HepG2 (cell line): ENCODE measurements around the gene FIBCD1. TPM values are rescaled to one million over a fixed set of nuclear protein-coding genes. Genes with fewer than 3 reads are reported as not detected.
A peak's percentile ranks its signal among the peaks of the same experiment; 100 is the strongest.

ENCODE experiments used
- ATAC-seq: fragments of 200-7000 bp; cut with Tn5 transposase; 3 replicates; pipeline ENCODE4 v1.9.1; 2020; ENCODE audit warnings: mild to moderate bottlenecking, moderate library complexity
- BruUV-seq: library from RNA; stranded (reverse); fragments of 400-500 nt; replicated peaks from 2 replicates; lab custom pipeline; 2021; lab: Mats Ljungman, UMichigan
- CTCF ChIA-PET: fragments of 300-600 bp; formaldehyde crosslinking; extraction: SDS; loops from one replicate; lab custom pipeline; 2021; ENCODE audit warnings: low total read pairs, inconsistent platforms, low intra/inter-chr PET ratio; lab: Yijun Ruan, JAX
- POLR2A ChIA-PET: fragments of 350-600 bp; sonication (Branson Sonifier 250); formaldehyde crosslinking; loops from one replicate; lab custom pipeline; 2020; ENCODE audit warnings: antibody characterized with exemption, inconsistent platforms; lab: Yijun Ruan, JAX
- DNase-seq: peaks from one replicate; pipeline ENCODE4 v3.0.0-alpha.2; 2015; ENCODE audit warnings: low spot score
- FAIRE-seq: peaks from 3 replicates; lab custom pipeline; 2011; peaks lifted over from hg19 to GRCh38; lab: Jason Lieb, UNC
- H2AFZ ChIP-seq: one replicate; pipeline ENCODE4 v1.6.1; 2011; ENCODE audit warnings: low read length, inconsistent platforms
- H3K27ac ChIP-seq: fragments of 300-600 bp; 3 replicates; pipeline ENCODE4 v1.8.0; 2011; ENCODE audit warnings: mixed run types, mild to moderate bottlenecking, mixed read lengths, low read length, inconsistent platforms; ENCODE audit not compliant: insufficient read depth; ENCODE audit errors: extremely low read length
- H3K27me3 ChIP-seq, 2 experiments: fragments of 200-600 bp in 1 of 2; 2 replicates in 1 of 2; 3 replicates in 1 of 2; pipeline versions ENCODE4 v1.6.0 to v1.8.0; 2011; ENCODE audit warnings: low read length in 2 of 2, mild to moderate bottlenecking in 2 of 2, moderate library complexity in 2 of 2, inconsistent platforms in 1 of 2; ENCODE audit not compliant: insufficient read depth in 2 of 2, control insufficient read depth in 1 of 2
- H3K36me3 ChIP-seq, 2 experiments: fragments of 200-600 bp in 1 of 2; replicated peaks in 1 of 2; 2 replicates in 1 of 2; 3 replicates in 1 of 2; pipeline versions ENCODE4 v1.5.1 to v1.8.0; 2011; ENCODE audit warnings: low read length in 2 of 2, inconsistent platforms in 1 of 2; ENCODE audit not compliant: insufficient read depth in 2 of 2, control insufficient read depth in 1 of 2
- H3K4me1 ChIP-seq: 2 replicates; pipeline ENCODE4 v1.5.1; 2012; ENCODE audit warnings: low read length, inconsistent platforms; ENCODE audit not compliant: insufficient read depth
- H3K4me2 ChIP-seq: 2 replicates; pipeline ENCODE4 v1.6.0; 2011; ENCODE audit warnings: low read depth, low read length, inconsistent platforms
- H3K4me3 ChIP-seq, 3 experiments: fragments of 200-600 bp in 1 of 3; sonication (generic), shearing (Covaris generic) in 1 of 3; replicated peaks in 1 of 3; 2 replicates each; pipeline ENCODE4 v1.5.1; 2011 to 2016; ENCODE audit warnings: low read length in 3 of 3, inconsistent platforms in 2 of 3, low read depth in 2 of 3, mild to moderate bottlenecking in 2 of 3, control low read depth in 1 of 3, mixed read lengths in 1 of 3; ENCODE audit not compliant: insufficient read depth in 1 of 3
- H3K79me2 ChIP-seq: one replicate; pipeline ENCODE4 v1.6.1; 2011; ENCODE audit warnings: low read length, inconsistent platforms; ENCODE audit not compliant: insufficient read depth
- H3K9ac ChIP-seq: 2 replicates; pipeline ENCODE4 v1.6.0; 2011; ENCODE audit warnings: mild to moderate bottlenecking, low read depth, low read length, inconsistent platforms; ENCODE audit not compliant: insufficient read depth
- H3K9me3 ChIP-seq: 2 replicates; pipeline ENCODE4 v1.5.1; 2012; ENCODE audit warnings: mild to moderate bottlenecking, low read length
- H4K20me1 ChIP-seq: 2 replicates; pipeline ENCODE4 v1.6.0; 2011; ENCODE audit warnings: inconsistent platforms, mild to moderate bottlenecking, low read length, moderate library complexity; ENCODE audit not compliant: insufficient read depth
- ADNP ChIP-seq: sonication (generic); formaldehyde crosslinking; IDR thresholded peaks from 2 replicates; pipeline ENCODE4 v1.4.0; 2020; ENCODE audit warnings: missing genetic modification reagents
- CHD2 ChIP-seq: IDR thresholded peaks from 2 replicates; pipeline ENCODE4 v1.6.1; 2011; ENCODE audit warnings: low read depth, low read length, improper control_type of control experiment
- HDAC1 ChIP-seq: sonication (generic); formaldehyde crosslinking; IDR thresholded peaks from 2 replicates; pipeline ENCODE4 v1.5.1; 2020; ENCODE audit warnings: mild to moderate bottlenecking, missing genetic modification reagents
- HNF4A ChIP-seq: sonication (generic); formaldehyde crosslinking; IDR thresholded peaks from 2 replicates; pipeline ENCODE4 v1.4.0; 2020; ENCODE audit warnings: missing genetic modification reagents
- MTF2 ChIP-seq: sonication (generic); formaldehyde crosslinking; IDR thresholded peaks from 2 replicates; pipeline ENCODE4 v1.5.0; 2020; ENCODE audit warnings: missing genetic modification reagents, borderline replicate concordance
- NFRKB ChIP-seq: fragments of 450-650 bp; IDR thresholded peaks from 2 replicates; pipeline ENCODE4 v1.6.1; 2017
- NPAS2 ChIP-seq: sonication (generic); formaldehyde crosslinking; IDR thresholded peaks from 2 replicates; pipeline ENCODE4 v1.8.0; 2022; ENCODE audit warnings: mild to moderate bottlenecking, missing genetic modification reagents, borderline replicate concordance
- NR0B2 ChIP-seq: sonication (generic); formaldehyde crosslinking; IDR thresholded peaks from 2 replicates; pipeline ENCODE4 v1.4.0; 2020; ENCODE audit warnings: mild to moderate bottlenecking, missing genetic modification reagents
- PLRG1 ChIP-seq: fragments of 450-650 bp; conservative IDR thresholded peaks from 2 replicates; pipeline ENCODE4 v1.6.1; 2016
- RBM22 ChIP-seq: fragments of 200-400 bp; formaldehyde crosslinking; optimal IDR thresholded peaks from 2 replicates; pipeline ENCODE3; 2017; ENCODE audit warnings: mild to moderate bottlenecking, low read length, moderate library complexity
- SIX4 ChIP-seq: sonication (generic); formaldehyde crosslinking; IDR thresholded peaks from 2 replicates; pipeline ENCODE4 v1.4.0; 2020; ENCODE audit warnings: missing genetic modification reagents
- SMYD3 ChIP-seq: sonication (generic); formaldehyde crosslinking; IDR thresholded peaks from 2 replicates; pipeline ENCODE4 v1.8.1; 2023; ENCODE audit warnings: mild to moderate bottlenecking, missing genetic modification reagents
- TCF7L2 ChIP-seq: IDR thresholded peaks from 2 replicates; pipeline ENCODE4 v1.6.1; 2011; ENCODE audit warnings: mild to moderate bottlenecking, low read depth, low read length, moderate library complexity
- THAP11 ChIP-seq: IDR thresholded peaks from 2 replicates; pipeline ENCODE4 v1.6.1; 2016; ENCODE audit warnings: missing biosample characterization, missing genetic modification reagents
- ZNF121 ChIP-seq: sonication (generic); formaldehyde crosslinking; IDR thresholded peaks from 2 replicates; pipeline ENCODE4 v1.5.0; 2020; ENCODE audit warnings: mild to moderate bottlenecking, missing genetic modification reagents
- ZNF142 ChIP-seq: sonication (generic); formaldehyde crosslinking; IDR thresholded peaks from 2 replicates; pipeline ENCODE4 v1.4.0; 2020; ENCODE audit warnings: missing genetic modification reagents
- ZNF160 ChIP-seq: sonication (generic); formaldehyde crosslinking; IDR thresholded peaks from 2 replicates; pipeline ENCODE4 v1.8.0; 2022; ENCODE audit warnings: mild to moderate bottlenecking, inconsistent platforms, missing genetic modification reagents
- ZNF20 ChIP-seq: sonication (generic); formaldehyde crosslinking; IDR thresholded peaks from 2 replicates; pipeline ENCODE4 v1.4.0; 2020; ENCODE audit warnings: mild to moderate bottlenecking, moderate library complexity, missing genetic modification reagents
- ZNF629 ChIP-seq: sonication (generic); formaldehyde crosslinking; conservative IDR thresholded peaks from 2 replicates; pipeline ENCODE4 v1.5.0; 2020; ENCODE audit warnings: missing genetic modification reagents
- ZUFSP ChIP-seq: sonication (generic); formaldehyde crosslinking; IDR thresholded peaks from 2 replicates; pipeline ENCODE4 v1.9.0; 2021; ENCODE audit warnings: missing genetic modification reagents, mild to moderate bottlenecking, borderline replicate concordance
- WGBS: methylation state at CpG from one replicate; pipeline ENCODE4 v1.1.6; 2017; ENCODE audit warnings: low lambda C conversion rate; 5-methylcytosine and 5-hydroxymethylcytosine counted together
- in situ Hi-C: cut with HindIII; loops from 2 replicates; pipeline ENCODE4 v1.10.0; 2017; ENCODE audit warnings: low pct_unique_long_range_greater_than_20kb; ENCODE audit not compliant: extremely low pct_ligation_motif_present
- intact Hi-C: fragments of 100-400 bp; cut with micrococcal nuclease; formaldehyde crosslinking; loops from one replicate; pipeline ENCODE4 v1.10.0; 2022; ENCODE audit not compliant: unreplicated experiment
- polyA plus RNA-seq, 8 experiments: library from polyadenylated mRNA; depleted of rRNA in 3 of 8; stranded (reverse) in 7 of 8; unstranded in 1 of 8; fragments of >200 nt; fragmentation: Illumina TruSeq in 4 of 8; extraction: Trizol in 4 of 8; gene quantifications; 2 replicates each; pipeline versions ENCODE4 v1.2.1 to v1.2.3, GENCODE V29; 2011 to 2016; ENCODE audit warnings: low read depth in 4 of 8, missing spikeins in 1 of 8, mixed read lengths in 1 of 8; ENCODE audit not compliant: insufficient read depth in 1 of 8
- total RNA-seq, 5 experiments: library from RNA; depleted of rRNA; stranded (reverse); fragments of >200 nt; fragmentation: Illumina TruSeq; extraction: Trizol; gene quantifications; 2 replicates each; pipeline ENCODE4 v1.2.3, GENCODE V29; 2016; ENCODE audit warnings: low read depth in 1 of 5

The FIBCD1 gene
- total and polyA plus RNA-seq, 2 of the 13 experiments (the other 11 are each of a cell fraction or from before 2014, with no cell fraction given): 0.55 to 0.89 TPM

GRCh38 chr9:130985029-130985428 is 46.0 kb upstream of the FIBCD1 start:
- ChIA-PET POLR2A (no interaction called here), CTCF (no interaction called here)
- no peak overlapping the region for H3K4me3 ChIP-seq
- H3K4me1 ChIP-seq: no peaks in the 10 kb centered on the region
- no peaks in the 10 kb centered on the region for H3K79me2 ChIP-seq
- peaks cover 12 to 92% of the 10 kb centered on the region in 2 experiments; a peak in 4 of 5 replicates for H3K27me3 ChIP-seq
- H3K9ac ChIP-seq: no peak overlapping the region
- no peak for DNase-seq
- in situ Hi-C loops (no loop called here), intact Hi-C loops (loop anchor here (2.0 kb wide), 1 partner anchor 76 kb away; no protein-coding TSS in a partner anchor)
- no peak for FAIRE-seq
- no peaks in the 10 kb centered on the region for H4K20me1 ChIP-seq
- 4% methylated on average over 4 of the region's 6 CpGs for WGBS
- H2AFZ ChIP-seq: no peak overlapping the region
- no peak overlapping the region for H3K27ac ChIP-seq
- no peak overlapping the region for H3K4me2 ChIP-seq
- BruUV-seq: no TSS peak
- H3K9me3 ChIP-seq: no peaks in the 10 kb centered on the region
- ATAC-seq: no peak; the same call in 1 of the 3 replicates
- no peaks in the 10 kb centered on the region for H3K36me3 ChIP-seq
- TF ChIP-seq ZNF20: no peak
- TF ChIP-seq NFRKB: no peak
- TF ChIP-seq ZNF160 (CRISPR knock-in tag): no peak
- no peak for TF ChIP-seq SMYD3 (CRISPR knock-in tag)
- no peak for TF ChIP-seq CHD2
- 0 out of 2 replicates have a peak, but pooled peaks have one; percentile 68 for TF ChIP-seq ADNP (CRISPR knock-in tag)
- no peak for TF ChIP-seq RBM22
- no peak for TF ChIP-seq NPAS2
- no peak for TF ChIP-seq PLRG1
- peak; percentile 39 for TF ChIP-seq HNF4A (CRISPR knock-in tag)
- no peak for TF ChIP-seq ZNF142 (CRISPR knock-in tag)
- TF ChIP-seq MTF2 (CRISPR knock-in tag): no peak
- no peak for TF ChIP-seq HDAC1 (CRISPR knock-in tag)
- TF ChIP-seq THAP11 (CRISPR knock-in tag): no peak
- no peak for TF ChIP-seq TCF7L2
- 0 out of 2 replicates have a peak, but pooled peaks have one; percentile 39 for TF ChIP-seq ZNF121 (CRISPR knock-in tag)
- TF ChIP-seq SIX4 (CRISPR knock-in tag): no peak
- no peak for TF ChIP-seq ZUFSP (CRISPR knock-in tag)
- no peak for TF ChIP-seq NR0B2 (CRISPR knock-in tag)
- TF ChIP-seq ZNF629 (CRISPR knock-in tag): peak; percentile 92
